Hepatocyte (in vitro differentiated cells): Measurements from ENCODE around the gene TXNDC2. TPM values are rescaled to one million over a fixed set of nuclear protein-coding genes. Genes with fewer than 3 reads are reported as not detected.
"Not testable (repeated sequence)": the region's sequence is repeated elsewhere in the genome, so short reads cannot be mapped to it uniquely, and the experiment has no call there.

Source experiments
- DNase-seq: peaks from one replicate; pipeline ENCODE4 v3.0.0-alpha.2; 2016; ENCODE audit warnings: low spot score
- H2AFZ ChIP-seq: fragments of 200-600 bp; sonication (generic); 2 replicates; pipeline ENCODE4 v1.6.0; 2016; ENCODE audit warnings: antibody characterized with exemption, mild to moderate bottlenecking
- H3K27ac ChIP-seq: fragments of 200-600 bp; sonication (generic); 2 replicates; pipeline ENCODE4 v1.5.1; 2016; ENCODE audit warnings: mild to moderate bottlenecking
- H3K27me3 ChIP-seq: fragments of 200-600 bp; sonication (generic); 2 replicates; pipeline ENCODE4 v1.6.1; 2016
- H3K36me3 ChIP-seq: fragments of 200-600 bp; sonication (generic); replicated peaks from 2 replicates; pipeline ENCODE4 v1.5.1; 2016; ENCODE audit warnings: low read depth; ENCODE audit not compliant: insufficient read depth
- H3K4me1 ChIP-seq: fragments of 200-600 bp; sonication (generic); 2 replicates; pipeline ENCODE4 v1.5.1; 2016; ENCODE audit warnings: mild to moderate bottlenecking, moderate library complexity; ENCODE audit not compliant: insufficient read depth
- H3K4me2 ChIP-seq: fragments of 200-600 bp; sonication (generic); 2 replicates; pipeline ENCODE4 v1.6.0; 2016
- H3K4me3 ChIP-seq: fragments of 200-600 bp; sonication (generic); 2 replicates; pipeline ENCODE4 v1.5.1; 2016; ENCODE audit warnings: mild to moderate bottlenecking
- H3K79me2 ChIP-seq: fragments of 200-600 bp; sonication (generic); 2 replicates; pipeline ENCODE4 v1.6.0; 2017; ENCODE audit warnings: mild to moderate bottlenecking
- H3K9me2 ChIP-seq: fragments of 200-600 bp; sonication (generic); replicated peaks from 2 replicates; pipeline ENCODE4 v1.6.0; 2017; ENCODE audit warnings: mild to moderate bottlenecking; ENCODE audit not compliant: insufficient read depth
- H3K9me3 ChIP-seq: fragments of 200-600 bp; sonication (generic); 2 replicates; pipeline ENCODE4 v1.5.1; 2016; ENCODE audit warnings: low read depth, mild to moderate bottlenecking
- H4K20me1 ChIP-seq: fragments of 200-600 bp; sonication (generic); 2 replicates; pipeline ENCODE4 v1.6.0; 2016; ENCODE audit warnings: mild to moderate bottlenecking; ENCODE audit not compliant: insufficient read depth, poor library complexity, severe bottlenecking
- CTCF ChIP-seq: fragments of 200-600 bp; sonication (generic); IDR thresholded peaks from 2 replicates; pipeline ENCODE4 v1.5.1; 2016; ENCODE audit warnings: antibody characterized with exemption, mild to moderate bottlenecking; ENCODE audit not compliant: poor library complexity
- EZH2 ChIP-seq: fragments of 200-600 bp; sonication (generic); IDR thresholded peaks from 2 replicates; pipeline ENCODE4 v1.6.1; 2016; ENCODE audit warnings: antibody characterized with exemption, mild to moderate bottlenecking, borderline replicate concordance
- EZH2phosphoT487 ChIP-seq: fragments of 200-600 bp; sonication (generic); IDR thresholded peaks from one replicate; pipeline ENCODE4 v1.6.1; 2018; ENCODE audit warnings: antibody characterized with exemption, mild to moderate bottlenecking, low read depth, moderate library complexity; ENCODE audit not compliant: unreplicated experiment, severe bottlenecking
- WGBS: methylation state at CpG from one replicate; pipeline ENCODE4 v1.1.6; 2016; ENCODE audit warnings: low lambda C conversion rate; ENCODE audit errors: missing lambda C conversion rate; 5-methylcytosine and 5-hydroxymethylcytosine counted together
- polyA plus RNA-seq: library from polyadenylated mRNA; unstranded; fragments of >200 nt; fragmentation: Nextera tagmentation; extraction: Ambion mirVana; gene quantifications from 2 replicates; pipeline ENCODE4 v1.2.1, GENCODE V29; 2016
- total RNA-seq: library from RNA; depleted of rRNA; stranded (reverse); fragments of >200 nt; gene quantifications from 2 replicates; pipeline ENCODE4 v1.2.3, GENCODE V29; 2014

Gene TXNDC2
- total and polyA plus RNA-seq, 2 experiments from 2014 or later: 0.41 TPM; not detected in 1

GRCh38 chr18:9900699-9901098 is 14.9 kb downstream of the TXNDC2 start:
- no peaks in the 10 kb centered on the region for H3K9me3 ChIP-seq
- no peaks in the 10 kb centered on the region for H3K4me1 ChIP-seq
- H3K9me2 ChIP-seq: no peaks in the 10 kb centered on the region
- no peaks in the 10 kb centered on the region for H4K20me1 ChIP-seq
- no peaks in the 10 kb centered on the region for H3K36me3 ChIP-seq
- H2AFZ ChIP-seq: no peak overlapping the region
- TF ChIP-seq EZH2 (no peak), EZH2phosphoT487 (no peak), CTCF (no peak)
- no peak for DNase-seq
- WGBS: 87% methylated on average over 7 of the region's 7 CpGs
- H3K79me2 ChIP-seq: no peaks in the 10 kb centered on the region
- no peak overlapping the region for H3K27ac ChIP-seq
- H3K4me2 ChIP-seq: no peak overlapping the region
- no peaks in the 10 kb centered on the region for H3K27me3 ChIP-seq
- no peak overlapping the region for H3K4me3 ChIP-seq

GRCh38 chr18:9901377-9901776 is 15.6 kb downstream of the TXNDC2 start:
- Histone ChIP-seq H3K9me3 (no peaks in the 10 kb centered on the region), H3K36me3 (no peaks in the 10 kb centered on the region), H3K79me2 (no peaks in the 10 kb centered on the region), H3K27ac (no peak overlapping the region), H3K4me2 (no peak overlapping the region), H3K4me1 (no peaks in the 10 kb centered on the region), H3K4me3 (no peak overlapping the region), H3K9me2 (no peaks in the 10 kb centered on the region), H4K20me1 (no peaks in the 10 kb centered on the region), H2AFZ (no peak overlapping the region), H3K27me3 (no peaks in the 10 kb centered on the region)
- no peak for TF ChIP-seq CTCF
- no peak for TF ChIP-seq EZH2phosphoT487
- no peak for TF ChIP-seq EZH2
- DNase-seq: no peak
- 81% methylated on average over 3 of the region's 3 CpGs for WGBS

- H3K4me1 ChIP-seq, DNase-seq, H3K27me3 ChIP-seq, H3K27ac ChIP-seq, H3K9me2 ChIP-seq, H2AFZ ChIP-seq, H4K20me1 ChIP-seq, H3K4me3 ChIP-seq, H3K36me3 ChIP-seq, H3K4me2 ChIP-seq, H3K79me2 ChIP-seq, H3K9me3 ChIP-seq: not testable (repeated sequence)
- 89% methylated on average over 14 of the region's 14 CpGs for WGBS
Measured at GRCh38 chr18:9902264-9902663, 16.5 kb downstream of the TXNDC2 start.

GRCh38 chr18:9902832-9903231 is 17.1 kb downstream of the TXNDC2 start:
- no peak overlapping the region for H3K4me3 ChIP-seq
- no peak overlapping the region for H2AFZ ChIP-seq
- no peak for DNase-seq
- peak overlapping the region; percentile 25 for H3K4me2 ChIP-seq
- WGBS: 50% methylated on average over 10 of the region's 10 CpGs
- no peaks in the 10 kb centered on the region for H3K36me3 ChIP-seq
- H3K4me1 ChIP-seq: no peaks in the 10 kb centered on the region
- no peaks in the 10 kb centered on the region for H3K9me3 ChIP-seq
- H3K79me2 ChIP-seq: no peaks in the 10 kb centered on the region
- H4K20me1 ChIP-seq: no peaks in the 10 kb centered on the region
- no peaks in the 10 kb centered on the region for H3K9me2 ChIP-seq
- H3K27me3 ChIP-seq: no peaks in the 10 kb centered on the region
- no peak for TF ChIP-seq CTCF
- no peak overlapping the region for H3K27ac ChIP-seq
